NOMO-1 (cell line): Measurements from ENCODE around the gene AIF1.

Source experiments
- DNase-seq, 2 experiments: peaks; one replicate each; lab custom pipeline; 2025; ENCODE audit not compliant: unreplicated experiment in 2 of 2; lab: John Stamatoyannopoulos, UW

AIF1 gene

DNA sequence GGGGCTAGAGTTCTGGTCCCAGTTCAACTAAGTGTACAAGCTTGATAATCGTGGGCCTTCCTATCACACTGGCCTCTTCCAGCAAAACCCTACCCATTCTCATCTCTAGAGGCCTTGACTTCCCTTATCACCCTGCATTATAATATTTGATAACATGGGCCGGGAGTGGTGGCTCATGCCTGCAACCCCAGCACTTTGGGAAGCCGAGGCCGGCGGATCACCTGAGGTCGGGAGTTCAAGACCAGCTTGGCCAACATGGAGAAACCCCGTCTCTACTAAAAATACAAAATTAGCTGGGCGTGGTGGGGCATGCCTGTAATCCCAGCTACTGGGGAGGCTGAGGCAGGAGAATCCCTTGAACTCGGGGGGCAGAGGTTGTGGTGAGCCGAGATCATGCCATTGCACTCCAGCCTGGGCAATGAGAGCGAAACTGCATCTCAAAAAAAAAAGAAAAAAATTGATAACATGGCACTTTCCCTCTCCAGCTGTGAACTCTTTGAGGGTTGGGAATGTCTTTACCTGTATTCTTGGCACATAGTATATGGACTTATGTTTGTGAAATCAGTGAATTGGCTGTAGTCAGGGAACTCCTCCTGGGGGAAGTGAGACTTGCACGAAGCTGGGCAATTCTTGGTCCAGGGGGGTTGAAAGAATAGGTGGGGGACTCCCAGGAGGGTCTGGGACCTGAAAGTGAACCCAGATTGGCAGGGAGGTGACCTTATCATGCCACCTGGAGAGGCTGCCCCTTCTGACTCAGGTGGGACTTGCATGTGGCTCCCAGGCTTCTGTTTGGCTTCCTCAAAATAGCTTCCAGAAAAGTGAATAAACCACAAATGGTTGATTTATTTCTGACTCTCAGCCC, 46.5 kb downstream of the AIF1 start:
- DNase-seq: no peak

DNA sequence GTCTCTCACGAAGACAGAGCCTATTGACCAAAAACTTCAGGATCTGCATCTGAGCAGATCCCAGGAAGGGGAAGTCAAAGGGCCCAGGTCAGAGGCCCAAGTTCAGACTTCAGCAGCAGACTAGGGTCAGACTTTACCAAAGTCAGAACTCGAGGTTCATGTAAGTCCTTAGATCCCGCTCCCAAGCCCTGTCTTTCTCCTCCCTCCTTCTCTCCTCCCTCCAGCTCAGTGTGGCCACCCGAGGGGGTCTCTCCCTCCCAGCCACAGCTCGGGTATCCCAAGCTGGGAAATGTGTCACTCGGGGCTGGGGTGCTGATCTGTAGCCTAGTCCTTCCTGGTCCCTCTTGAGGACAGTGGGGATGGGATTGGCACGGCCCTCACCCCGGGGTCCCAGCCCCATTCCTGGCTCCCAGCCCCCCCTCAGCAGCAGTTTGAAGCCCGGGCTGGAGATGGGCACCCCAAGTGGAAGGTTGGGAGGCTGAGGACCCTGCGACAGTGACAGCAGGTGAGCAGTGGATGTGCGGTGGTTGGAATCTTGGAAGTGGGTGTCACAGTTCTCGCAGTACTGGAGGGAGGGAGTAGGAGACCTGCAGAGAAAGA, 47.2 kb downstream of the AIF1 start:
- DNase-seq: no peak

DNA sequence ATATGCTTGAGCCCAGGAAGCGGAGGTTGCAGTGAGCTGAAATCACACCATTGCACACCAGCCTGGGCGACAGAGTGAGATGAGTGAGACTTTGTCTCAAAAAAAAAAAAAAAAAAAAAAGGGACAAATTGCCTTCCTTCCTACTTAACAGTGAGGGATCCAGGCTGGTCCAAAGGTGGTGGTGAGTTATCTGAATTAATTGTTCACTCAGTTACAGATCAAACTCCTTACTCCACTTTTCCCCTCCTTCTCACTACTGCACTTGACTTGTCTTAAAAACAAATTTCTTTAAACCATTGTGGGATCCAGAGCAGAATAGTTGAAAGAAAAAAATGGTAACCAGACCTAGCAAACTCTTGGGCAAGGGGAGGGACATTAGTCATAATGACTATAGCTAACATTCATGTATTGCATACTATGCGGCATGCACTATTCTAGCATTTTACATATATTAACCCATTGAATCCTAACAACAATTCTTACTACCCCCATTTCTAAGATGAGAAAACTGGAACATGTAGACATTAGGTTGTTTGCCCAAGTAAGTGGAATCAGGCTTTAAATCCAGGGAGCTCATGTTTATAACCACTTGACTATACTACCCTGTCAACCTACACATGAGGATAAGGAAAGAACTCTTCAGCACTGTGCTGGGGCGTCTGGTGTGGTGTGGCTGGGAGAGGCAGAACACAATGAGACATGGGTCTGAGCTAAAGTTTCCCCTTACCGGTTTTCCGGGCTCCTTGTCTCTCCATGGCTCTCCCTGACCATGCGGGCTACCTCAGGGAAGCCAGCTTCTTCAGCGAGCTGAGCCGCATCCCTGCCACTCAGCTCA, 48.3 kb downstream of the AIF1 start:
- peak in 1 of 2 experiments; percentile 15 for DNase-seq

DNA sequence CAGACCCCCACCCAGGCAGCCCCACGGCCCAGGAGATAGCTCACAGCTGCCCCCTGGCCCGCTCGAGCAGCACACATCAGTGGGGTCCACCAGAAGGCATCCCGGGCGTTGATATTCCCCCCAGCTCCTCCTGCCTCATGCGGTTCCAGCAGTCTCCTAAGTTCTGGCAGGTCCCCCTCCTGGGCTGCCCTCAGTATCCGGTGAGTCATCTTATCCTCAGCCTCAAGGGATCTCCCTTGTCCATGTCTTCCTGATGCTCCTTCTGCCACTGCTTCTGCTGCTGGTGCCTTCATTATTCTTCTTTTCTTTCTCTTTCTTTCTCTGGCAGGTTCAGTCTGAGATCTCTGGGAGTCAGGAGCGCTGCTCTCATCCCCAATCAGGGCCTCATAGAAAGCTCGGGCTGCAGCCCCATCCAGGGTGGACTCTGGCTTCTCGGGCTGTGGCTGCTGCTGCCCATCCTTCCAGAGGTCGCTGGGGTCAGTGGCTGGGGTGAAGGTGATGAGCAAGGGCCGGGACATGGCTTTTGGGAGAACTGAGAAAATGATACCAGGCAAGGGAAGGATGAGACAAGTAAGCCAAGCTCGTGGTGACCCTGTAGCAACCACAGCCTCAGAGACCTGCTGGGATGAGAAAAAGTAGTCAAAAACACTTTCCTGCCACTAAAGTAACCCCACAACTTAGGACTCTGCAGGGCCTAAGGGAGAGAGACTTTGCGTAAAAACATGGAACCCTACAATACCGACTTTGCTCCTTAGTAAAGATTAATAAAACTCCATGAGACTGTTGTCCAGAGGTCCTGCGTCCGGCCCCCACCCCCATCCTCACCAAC, 49.1 kb downstream of the AIF1 start:
- DNase-seq: no peak

DNA sequence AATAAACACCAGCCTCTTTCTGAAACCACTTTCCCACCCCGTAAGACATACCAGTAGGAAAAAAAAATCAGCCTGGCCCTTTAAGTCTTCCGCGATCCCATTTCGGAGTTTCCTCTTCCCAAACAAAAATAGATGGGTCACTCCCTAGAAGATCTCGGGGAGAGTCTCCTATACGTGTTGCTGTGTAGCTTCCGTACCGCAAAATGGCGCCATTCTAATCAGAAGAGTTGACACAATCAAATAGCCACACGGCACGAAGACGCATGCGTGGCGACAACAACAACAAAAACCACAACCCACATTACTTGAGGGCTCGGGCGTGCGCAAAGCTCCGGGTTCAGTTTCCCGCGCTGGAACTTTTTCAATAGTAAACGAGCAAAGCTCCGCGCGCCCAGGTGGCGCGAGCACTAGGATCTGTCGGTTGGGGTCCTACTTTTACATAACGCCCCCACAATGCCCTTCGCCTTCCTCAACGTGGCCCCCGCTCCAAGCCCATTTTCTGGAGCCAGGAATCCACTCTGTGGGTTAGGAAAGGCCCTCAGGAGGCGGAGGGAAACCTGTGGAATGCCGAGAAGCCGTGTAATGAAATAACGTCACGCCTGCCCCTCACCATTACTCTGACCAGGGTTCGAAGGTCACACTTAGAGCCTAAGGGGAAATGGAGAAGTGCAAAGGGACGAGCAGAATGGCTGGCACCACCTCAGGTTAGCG, 49.9 kb downstream of the AIF1 start, which contains the start of gene GPANK1:
Gene GPANK1, minus strand, starts transcription at position 208 of the 711 bp plus-strand sequence. CDS start 519 bp downstream, outside the sequence.
- peak; percentile 77 to 93 for DNase-seq

DNA sequence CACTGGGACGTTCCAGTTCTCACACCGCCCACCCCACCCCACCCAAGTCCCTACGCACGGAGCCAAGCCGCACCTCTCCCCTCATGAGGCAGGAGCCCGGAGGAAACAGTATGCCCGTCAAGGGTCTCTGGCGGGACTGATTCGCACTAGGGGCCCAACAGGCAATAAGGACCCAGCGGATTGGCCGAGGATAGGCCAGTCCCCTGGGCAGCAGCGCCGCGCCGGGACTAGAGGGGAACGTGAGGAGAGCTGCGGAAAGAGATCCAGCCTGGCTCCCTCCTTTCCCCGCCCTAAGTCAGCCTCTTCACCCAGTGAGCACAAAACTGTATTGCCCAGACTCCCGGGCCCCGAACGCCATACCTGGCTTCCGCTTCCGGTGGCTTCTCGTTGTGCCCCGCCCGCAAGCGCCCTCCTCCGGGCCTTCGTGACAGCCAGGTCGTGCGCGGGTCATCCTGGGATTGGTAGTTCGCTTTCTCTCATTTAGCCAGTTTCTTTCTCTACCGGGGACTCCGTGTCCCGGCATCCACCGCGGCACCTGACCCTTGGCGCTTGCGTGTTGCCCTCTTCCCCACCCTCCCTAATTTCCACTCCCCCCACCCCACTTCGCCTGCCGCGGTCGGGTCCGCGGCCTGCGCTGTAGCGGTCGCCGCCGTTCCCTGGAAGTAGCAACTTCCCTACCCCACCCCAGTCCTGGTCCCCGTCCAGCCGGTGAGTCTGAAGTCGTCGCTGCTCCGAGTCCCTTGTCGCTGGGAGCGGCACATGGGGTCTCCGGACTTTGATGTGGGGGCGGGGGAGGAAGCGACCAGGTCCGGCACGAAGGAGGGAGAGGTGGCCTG, 50.7 kb downstream of the AIF1 start, which contains the start of gene CSNK2B:
Gene CSNK2B, plus strand, starts transcription at position 580 of the 836 bp plus-strand sequence. CDS start 752 bp downstream, outside the sequence.
- peak; percentile 96 to 97 for DNase-seq

DNA sequence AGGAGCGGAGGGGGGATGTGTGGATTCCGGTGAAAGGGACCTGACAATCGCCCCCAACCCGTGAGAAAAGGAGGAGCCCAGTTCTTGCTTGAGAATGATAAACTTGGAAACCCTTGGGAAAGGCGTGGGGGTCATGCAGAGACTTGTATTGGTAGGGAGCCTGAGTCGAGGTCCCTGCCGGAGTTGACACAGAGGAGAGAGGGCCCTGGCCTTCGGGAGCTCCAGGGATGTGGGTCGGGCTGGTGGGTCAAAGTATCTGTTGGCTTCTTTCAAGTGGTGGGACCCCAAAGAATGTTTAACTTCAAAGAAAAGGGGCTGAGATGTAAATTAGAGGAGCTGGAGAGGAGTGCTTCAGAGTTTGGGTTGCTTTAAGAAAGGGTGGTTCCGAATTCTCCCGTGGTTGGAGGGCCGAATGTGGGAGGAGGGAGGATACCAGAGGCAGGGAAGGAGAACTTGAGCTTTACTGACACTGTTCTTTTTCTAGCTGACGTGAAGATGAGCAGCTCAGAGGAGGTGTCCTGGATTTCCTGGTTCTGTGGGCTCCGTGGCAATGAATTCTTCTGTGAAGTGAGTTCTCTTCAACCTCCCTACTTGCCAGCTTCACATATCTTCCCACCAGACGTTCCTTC, 51.4 kb downstream of the AIF1 start:
- DNase-seq: no peak
